GM13976 (cell line): ENCODE results near the gene ATP8A1.
"Not testable (repeated sequence)": the region's sequence is repeated elsewhere in the genome, so short reads cannot be mapped to it uniquely, and the experiment has no call there.

ENCODE experiments used
- DNase-seq: peaks from one replicate; pipeline ENCODE4 v3.0.0; 2012; ENCODE audit warnings: low spot score
- CTCF ChIP-seq: IDR thresholded peaks from 2 replicates; pipeline ENCODE4 v1.5.1; 2012; ENCODE audit warnings: borderline replicate concordance, mild to moderate bottlenecking; ENCODE audit not compliant: insufficient read depth; ENCODE audit errors: extremely low read depth, missing control alignments, control extremely low read depth
- in situ Hi-C: fragments of 300-500 bp; cut with MboI; formaldehyde crosslinking; loops from one replicate; pipeline ENCODE4 v1.12.0; 2022; ENCODE audit warnings: low sequenced_read_pairs, mixed read lengths, inconsistent platforms; ENCODE audit not compliant: unreplicated experiment

The ATP8A1 gene

DNA sequence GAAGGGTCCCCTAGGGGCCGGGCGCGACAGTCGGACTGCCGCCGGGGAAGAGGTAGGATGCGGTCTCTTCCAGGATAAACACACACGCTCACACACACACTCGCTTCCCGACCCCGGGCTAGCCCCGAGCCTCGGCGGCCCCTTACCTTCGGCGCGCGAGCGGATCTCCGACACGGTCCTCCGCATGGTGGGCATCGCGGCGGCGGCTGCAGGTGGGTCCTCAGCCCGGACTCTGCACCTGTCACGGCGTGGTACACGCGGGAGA is 294 bp downstream of the ATP8A1 start:
- DNase-seq: no peak
- in situ Hi-C loops: no loop called here
- no peak for TF ChIP-seq CTCF

DNA sequence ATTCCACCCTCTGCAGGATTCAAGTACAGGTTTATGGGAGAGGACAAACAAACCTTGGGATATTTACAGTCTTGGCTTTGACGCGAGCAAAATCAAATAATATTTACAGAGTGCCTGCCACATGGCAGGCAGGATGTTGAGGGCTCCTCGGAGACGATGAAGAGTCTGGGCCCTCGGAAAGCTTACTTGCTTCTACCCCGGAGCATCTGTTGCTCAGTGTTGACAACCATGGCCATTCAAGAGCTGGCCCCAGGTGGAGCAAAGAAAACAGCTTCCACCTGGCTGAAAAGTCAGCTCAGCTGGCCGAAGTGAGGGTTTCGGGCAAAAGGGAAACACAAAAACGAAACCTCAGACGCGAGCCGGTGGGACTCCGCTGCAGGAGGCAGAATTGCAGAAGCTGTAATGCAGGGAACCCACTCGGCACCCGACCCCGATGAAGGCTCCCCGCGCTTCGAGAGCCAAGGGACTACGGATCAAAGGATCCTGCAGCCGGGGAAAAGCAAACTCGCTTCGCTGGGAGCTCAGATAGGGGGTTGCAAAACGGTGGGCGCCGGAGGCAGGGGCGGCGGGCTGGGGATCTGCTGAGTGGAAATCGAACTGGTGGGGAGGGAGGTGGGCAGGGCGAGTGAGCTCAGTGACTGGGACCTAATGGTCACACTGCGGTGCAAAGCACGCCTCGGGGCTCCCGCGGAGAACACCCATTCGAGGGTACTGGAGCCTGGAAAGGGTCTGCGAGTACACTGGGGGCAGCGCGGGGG is 805 bp downstream of the ATP8A1 start:
- DNase-seq: peak; percentile 46
- in situ Hi-C loops: no loop called here
- TF ChIP-seq CTCF: no peak

DNA sequence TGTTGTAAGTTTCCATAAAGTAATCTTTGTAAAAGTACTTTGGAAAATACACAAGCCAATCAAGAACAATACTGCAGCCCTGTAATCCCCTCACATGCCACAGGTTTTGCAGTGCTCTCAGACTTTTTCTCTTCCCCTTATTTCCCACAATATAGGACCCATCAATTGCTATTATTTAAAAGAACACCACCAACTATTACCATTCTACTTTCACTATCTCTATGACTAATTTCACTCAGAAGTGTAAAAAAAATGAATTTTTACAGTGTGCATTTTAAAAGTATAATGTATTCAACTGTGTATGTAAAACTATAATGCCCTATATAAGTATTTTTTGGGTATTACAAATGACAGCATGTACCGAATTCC is 1.7 kb downstream of the ATP8A1 start:
- no peak for TF ChIP-seq CTCF
- in situ Hi-C loops: no loop called here
- DNase-seq: peak; percentile 24

DNA sequence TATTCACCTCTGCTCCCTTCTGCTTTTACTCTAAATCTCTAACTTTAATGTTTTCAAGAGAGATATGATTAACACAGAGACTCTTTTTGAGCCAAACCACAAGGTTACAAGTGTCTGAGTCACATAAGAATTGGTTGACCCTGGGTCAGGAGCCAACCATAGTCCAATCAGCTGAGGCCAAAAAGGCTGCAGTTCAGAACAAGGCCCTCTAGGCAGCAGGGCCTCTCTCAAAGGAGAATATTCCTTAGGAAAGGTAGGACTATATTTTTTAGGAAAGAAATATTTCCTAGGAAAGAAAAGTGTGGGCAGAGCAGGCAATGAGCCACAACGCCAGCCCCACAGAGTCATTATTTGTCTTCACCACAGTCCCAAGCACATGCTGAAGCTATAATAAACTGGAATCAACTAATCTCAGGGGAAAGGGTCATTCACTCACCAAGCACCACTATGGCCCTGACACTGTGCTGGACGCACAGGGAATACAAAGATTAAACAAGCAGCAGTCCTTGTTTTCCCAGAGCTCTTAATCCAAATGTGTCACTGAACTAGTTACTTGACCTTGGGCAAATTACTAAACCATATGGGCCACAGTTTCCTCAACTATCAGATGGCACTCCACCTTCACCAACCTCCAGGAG is 2.2 kb downstream of the ATP8A1 start:
- TF ChIP-seq CTCF: no peak
- in situ Hi-C loops: no loop called here
- peak; percentile 23 for DNase-seq

DNA sequence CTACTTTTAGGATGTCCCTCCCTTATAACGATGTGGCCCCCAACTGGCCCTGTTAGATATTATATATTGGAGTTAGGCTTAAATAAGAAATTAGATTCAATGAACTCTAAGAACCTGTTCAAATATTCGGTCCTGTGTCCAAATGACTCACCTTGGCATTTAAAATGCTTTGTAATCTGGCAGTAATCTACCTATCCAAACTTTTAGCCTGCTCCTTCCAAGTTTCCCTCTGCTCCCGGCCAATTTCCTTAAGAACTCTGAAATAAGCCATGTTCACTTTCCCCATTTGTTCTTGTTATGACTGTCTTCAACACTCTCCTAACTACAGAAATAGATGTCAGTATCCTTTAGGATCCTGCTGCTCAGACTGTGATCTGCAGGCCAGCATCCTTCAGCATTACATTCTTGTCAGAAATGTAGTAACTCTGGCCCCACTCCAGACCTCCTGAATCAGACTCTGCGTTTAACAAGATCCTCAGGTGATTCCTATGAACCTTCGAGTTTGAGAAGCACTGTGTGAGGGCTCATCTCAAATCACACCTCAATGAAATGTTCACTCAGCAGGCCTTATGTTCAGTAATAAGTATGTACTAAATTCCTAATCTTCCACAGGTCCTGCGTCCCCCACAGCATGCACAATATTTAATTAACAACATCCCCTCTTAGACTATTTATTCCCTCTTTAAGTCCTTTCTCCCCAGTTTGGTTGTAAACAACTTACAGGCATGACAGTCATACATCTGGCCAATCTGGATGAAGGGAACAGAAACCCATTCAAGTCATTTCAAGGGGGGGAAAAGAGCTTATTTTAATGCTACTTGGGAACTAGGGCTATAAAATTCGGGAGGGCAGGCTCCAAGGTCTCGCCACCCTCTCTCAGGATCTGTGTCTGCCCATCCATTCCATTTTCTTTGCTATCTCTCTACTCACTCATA is 3.0 kb downstream of the ATP8A1 start:
- TF ChIP-seq CTCF: no peak
- no peak for DNase-seq
- in situ Hi-C loops: no loop called here

- in situ Hi-C loops, DNase-seq: not testable (repeated sequence)
Measured at GRCh38 chr4:42652529-42653231, 4.2 kb downstream of the ATP8A1 start.

- TF ChIP-seq CTCF: no peak
- DNase-seq: no peak
- in situ Hi-C loops: no loop called here
Measured at GRCh38 chr4:42649870-42650269, 7.0 kb downstream of the ATP8A1 start.
